Transverse colon (tissue), 4 donors: ENCODE measurements around the gene CHGA. TPM values are rescaled to one million over a fixed set of nuclear protein-coding genes. Genes with fewer than 3 reads are reported as not detected.

Experiments
- DNase-seq: peaks from one replicate; pipeline ENCODE4 v3.0.0-alpha.2; 2019
- H3K27ac ChIP-seq, 4 donors: fragments of 200-600 bp; sonication (generic); 2 replicates each; pipeline ENCODE4 v1.5.1; 2016 to 2018; ENCODE audit warnings: inconsistent platforms in 4 of 4
- H3K27me3 ChIP-seq: fragments of 200-600 bp; sonication (generic); 2 replicates; pipeline ENCODE4 v1.5.1; 2017; ENCODE audit warnings: inconsistent platforms
- H3K36me3 ChIP-seq, 4 donors: fragments of 200-600 bp; sonication (generic); 2 replicates each; pipeline ENCODE4 v1.5.1; 2017 to 2019; ENCODE audit warnings: inconsistent platforms in 4 of 4
- H3K4me1 ChIP-seq, 4 donors: fragments of 200-600 bp; sonication (generic); 2 replicates each; pipeline ENCODE4 v1.5.1; 2017 to 2020; ENCODE audit warnings: inconsistent platforms in 4 of 4
- H3K4me3 ChIP-seq, 4 donors: fragments of 200-600 bp; sonication (generic); 1 replicate in 1 of 4; 2 replicates in 3 of 4; pipeline versions ENCODE4 v1.5.1 to v1.6.1; 2017 to 2019; ENCODE audit warnings: inconsistent platforms in 4 of 4
- H3K9me3 ChIP-seq, 2 donors: fragments of 200-600 bp; sonication (generic); 2 replicates each; pipeline ENCODE4 v1.5.1; 2017 to 2019; ENCODE audit warnings: inconsistent platforms in 2 of 2
- EP300 ChIP-seq: sonication (generic); formaldehyde crosslinking; IDR thresholded peaks from one replicate; pipeline ENCODE4 v1.6.1; 2017; ENCODE audit warnings: antibody characterized with exemption, low read depth
- POLR2A ChIP-seq: fragments of 450-650 bp; IDR thresholded peaks from one replicate; pipeline ENCODE4 v1.6.1; 2016; ENCODE audit warnings: antibody characterized with exemption, mild to moderate bottlenecking, moderate library complexity
- POLR2AphosphoS5 ChIP-seq, 3 donors: sonication (generic); formaldehyde crosslinking; IDR thresholded peaks; one replicate each; pipeline ENCODE4 v1.6.1; 2016; ENCODE audit warnings: antibody characterized with exemption in 3 of 3
- WGBS, 2 donors: methylation state at CpG; one replicate each; pipeline ENCODE4 v1.1.5; 2018; ENCODE audit warnings: low coverage in 1 of 2; 5-methylcytosine and 5-hydroxymethylcytosine counted together
- in situ Hi-C, 4 donors: fragments of 200-750 bp; cut with MboI; loops; one replicate each; pipeline versions ENCODE4 v1.15.0 to v1.15.1; 2017; ENCODE audit warnings: low sequenced_read_pairs in 3 of 4, low pct_ligation_motif_present in 1 of 4, low pct_unique_long_range_greater_than_20kb in 1 of 4
- intact Hi-C: fragments of 100-400 bp; cut with DNase I; formaldehyde crosslinking; loops from one replicate; pipeline ENCODE4 v1.15.1; 2023; ENCODE audit warnings: low total_unique reads
- total RNA-seq, 4 donors: library from RNA; depleted of rRNA; stranded (reverse); fragments of >200 nt; gene quantifications; one replicate each; pipeline ENCODE4 v1.1.0, GENCODE V29; 2016
- TF ChIP-seq, protein P1 (sequence below), 5 experiments: fragments of 200-600 bp in 3 of 5; fragments of 450-650 bp in 2 of 5; sonication (generic) in 3 of 5; IDR thresholded peaks; 1 replicate in 2 of 5; 2 replicates in 3 of 5; pipeline ENCODE4 v1.5.1; 2016 to 2017; ENCODE audit warnings: antibody characterized with exemption in 5 of 5, inconsistent platforms in 3 of 5, mild to moderate bottlenecking in 2 of 5, moderate library complexity in 1 of 5

CHGA gene
- total RNA-seq, 4 donors from 2014 or later: 9.2 to 215 (median 40.7) TPM

DNA sequence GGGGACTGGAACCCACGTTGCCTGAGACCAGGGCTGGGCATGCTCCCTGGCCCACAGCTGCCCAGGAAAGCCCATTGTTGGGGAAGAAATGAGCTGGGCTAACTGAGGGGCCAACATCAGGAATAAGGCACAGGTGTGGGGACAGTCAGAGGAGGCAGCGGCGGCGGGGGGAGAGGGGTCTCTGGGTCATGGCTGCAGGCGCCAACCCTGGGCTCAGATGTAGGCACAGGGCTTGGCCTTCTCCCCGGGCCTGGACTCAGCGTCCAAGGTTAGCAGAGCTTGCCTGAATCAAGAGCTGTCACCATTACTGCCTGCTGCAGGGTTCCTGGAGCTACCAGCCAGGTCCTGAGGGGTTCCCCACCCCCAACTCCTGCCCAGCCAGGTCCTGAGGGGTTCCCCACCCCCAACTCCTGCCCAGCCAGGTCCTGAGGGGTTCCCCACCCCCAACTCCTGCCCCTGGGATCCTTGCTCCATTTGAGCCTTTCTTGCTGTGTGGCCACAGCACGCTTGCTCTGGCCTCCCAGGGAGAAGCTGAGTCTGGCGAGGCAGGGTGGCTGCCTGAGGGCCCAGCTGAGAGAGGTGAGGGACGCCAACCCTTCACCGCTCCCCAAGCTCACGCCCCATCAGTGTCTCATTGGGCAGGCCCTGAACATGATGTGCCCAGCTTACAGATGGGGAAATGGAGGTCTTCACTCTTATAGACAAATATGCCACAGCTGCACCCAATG is 6.2 kb downstream of the CHGA start:
- no peak overlapping the region for H3K27ac ChIP-seq
- 73% methylated on average over 11 of the region's 12 CpGs; no CpG with 5 or more reads in 1 of the 2 donors for WGBS, 2 donors
- no peak for TF ChIP-seq EP300
- TF ChIP-seq, protein P1, sequence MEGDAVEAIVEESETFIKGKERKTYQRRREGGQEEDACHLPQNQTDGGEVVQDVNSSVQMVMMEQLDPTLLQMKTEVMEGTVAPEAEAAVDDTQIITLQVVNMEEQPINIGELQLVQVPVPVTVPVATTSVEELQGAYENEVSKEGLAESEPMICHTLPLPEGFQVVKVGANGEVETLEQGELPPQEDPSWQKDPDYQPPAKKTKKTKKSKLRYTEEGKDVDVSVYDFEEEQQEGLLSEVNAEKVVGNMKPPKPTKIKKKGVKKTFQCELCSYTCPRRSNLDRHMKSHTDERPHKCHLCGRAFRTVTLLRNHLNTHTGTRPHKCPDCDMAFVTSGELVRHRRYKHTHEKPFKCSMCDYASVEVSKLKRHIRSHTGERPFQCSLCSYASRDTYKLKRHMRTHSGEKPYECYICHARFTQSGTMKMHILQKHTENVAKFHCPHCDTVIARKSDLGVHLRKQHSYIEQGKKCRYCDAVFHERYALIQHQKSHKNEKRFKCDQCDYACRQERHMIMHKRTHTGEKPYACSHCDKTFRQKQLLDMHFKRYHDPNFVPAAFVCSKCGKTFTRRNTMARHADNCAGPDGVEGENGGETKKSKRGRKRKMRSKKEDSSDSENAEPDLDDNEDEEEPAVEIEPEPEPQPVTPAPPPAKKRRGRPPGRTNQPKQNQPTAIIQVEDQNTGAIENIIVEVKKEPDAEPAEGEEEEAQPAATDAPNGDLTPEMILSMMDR (IDR thresholded peaks at IDR 0.05): no peak
- no peak for TF ChIP-seq POLR2AphosphoS5 (IDR thresholded peaks at IDR 0.05)
- no peak for TF ChIP-seq POLR2A
- no peak for DNase-seq
- peaks cover under 1% of the 10 kb centered on the region for H3K27me3 ChIP-seq
- H3K36me3 ChIP-seq: no peaks in the 10 kb centered on the region
- H3K4me1 ChIP-seq: no peaks in the 10 kb centered on the region
- intact Hi-C loops: loop anchor here (1.0 kb wide), 1 partner anchor 20 kb away; no protein-coding TSS in a partner anchor
- H3K9me3 ChIP-seq: no peaks in the 10 kb centered on the region
- in situ Hi-C loops: no loop called here
- no peak overlapping the region for H3K4me3 ChIP-seq

GRCh38 chr14:92929689-92930608 is 7.0 kb downstream of the CHGA start:
- TF ChIP-seq, protein P1 (IDR thresholded peaks at IDR 0.05): no peak
- no peak for TF ChIP-seq POLR2A
- no peak for TF ChIP-seq EP300
- no peak for TF ChIP-seq POLR2AphosphoS5 (IDR thresholded peaks at IDR 0.05)
- Histone ChIP-seq H3K36me3 (no peaks in the 10 kb centered on the region), H3K27ac (no peak overlapping the region), H3K4me3 (no peak overlapping the region), H3K4me1 (no peaks in the 10 kb centered on the region), H3K27me3 (no peaks in the 10 kb centered on the region), H3K9me3 (no peaks in the 10 kb centered on the region)
- 86% methylated on average over 20 of the region's 20 CpGs; no CpG with 5 or more reads in 1 of the 2 donors for WGBS, 2 donors
- intact Hi-C loops (no loop called here), in situ Hi-C loops (no loop called here)
- DNase-seq: no peak

- 60 to 67% methylated on average over 4 to 8 of the region's 8 CpGs for WGBS, 2 donors
- Histone ChIP-seq H3K27me3 (no peaks in the 10 kb centered on the region), H3K4me1 (no peaks in the 10 kb centered on the region), H3K27ac (no peak overlapping the region), H3K4me3 (no peak overlapping the region), H3K36me3 (no peaks in the 10 kb centered on the region), H3K9me3 (no peaks in the 10 kb centered on the region)
- no peak for DNase-seq
- in situ Hi-C loops: no loop called here
- intact Hi-C loops: no loop called here
- TF ChIP-seq POLR2AphosphoS5 (IDR thresholded peaks at IDR 0.05) (no peak), EP300 (no peak), POLR2A (no peak)
- TF ChIP-seq, protein P1 (IDR thresholded peaks at IDR 0.05): no peak
Measured at GRCh38 chr14:92930737-92931602, 8.0 kb downstream of the CHGA start.
